HEK293 (cell line): ENCODE measurements around the gene AIM2.

Experiments
- ZNF146 ChIP-seq: fragments of 450-650 bp; formaldehyde crosslinking; IDR thresholded peaks from 2 replicates; pipeline ENCODE4 v1.5.1; 2016; ENCODE audit warnings: missing biosample characterization, missing genetic modification characterization
- ZNF214 ChIP-seq: fragments of 450-650 bp; formaldehyde crosslinking; IDR thresholded peaks from 2 replicates; pipeline ENCODE4 v1.5.1; 2017; ENCODE audit warnings: missing biosample characterization, mild to moderate bottlenecking, missing genetic modification characterization, borderline replicate concordance
- ZNF24 ChIP-seq: fragments of 450-650 bp; formaldehyde crosslinking; IDR thresholded peaks from 2 replicates; pipeline ENCODE4 v1.5.1; 2016; ENCODE audit warnings: missing biosample characterization, missing genetic modification characterization
- ZNF274 ChIP-seq, 2 experiments: fragments of 200-500 bp in 1 of 2; fragments of 450-650 bp in 1 of 2; sonication (Bioruptor generic) in 1 of 2; formaldehyde crosslinking in 1 of 2; IDR thresholded peaks; 2 replicates each; pipeline versions ENCODE4 v1.5.1 to v1.6.1; 2014 to 2016; ENCODE audit warnings: borderline replicate concordance in 1 of 2, inconsistent platforms in 1 of 2, low read length in 1 of 2, missing biosample characterization in 1 of 2, missing genetic modification characterization in 1 of 2
- TF ChIP-seq, protein P1 (sequence below): fragments of 450-650 bp; formaldehyde crosslinking; IDR thresholded peaks from 2 replicates; pipeline ENCODE4 v1.5.1; 2017; ENCODE audit warnings: missing biosample characterization, missing genetic modification characterization

DNA sequence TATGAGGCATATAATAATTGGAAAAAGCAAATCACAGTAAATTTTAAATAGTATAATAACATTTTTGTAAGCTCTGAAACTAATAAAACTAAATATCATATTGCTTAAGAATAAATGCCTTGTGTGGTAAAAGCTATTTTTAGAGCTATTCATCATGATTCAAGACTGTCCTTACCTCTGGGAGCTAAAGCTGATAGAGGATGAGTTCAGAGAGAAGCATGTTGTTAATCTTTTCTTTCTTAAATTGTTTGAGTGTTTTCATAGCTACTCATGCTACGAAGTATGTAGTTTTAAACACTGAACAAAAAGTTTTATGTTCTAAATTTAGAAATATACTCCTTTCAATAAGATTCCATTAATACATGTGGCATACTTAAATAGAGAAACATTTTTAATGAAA, 36.4 kb downstream of the AIM2 start:
- TF ChIP-seq ZNF146 (no peak), ZNF214 (tag by site-specific recombination) (no peak), ZNF24 (tag by site-specific recombination) (no peak), ZNF274 (IDR thresholded peaks at IDR 0.05; ENCODE audit: low read length) (no peak), ZNF274 (tag by site-specific recombination; IDR thresholded peaks at IDR 0.05; ENCODE audit: borderline replicate concordance) (no peak)
- TF ChIP-seq, protein P1, sequence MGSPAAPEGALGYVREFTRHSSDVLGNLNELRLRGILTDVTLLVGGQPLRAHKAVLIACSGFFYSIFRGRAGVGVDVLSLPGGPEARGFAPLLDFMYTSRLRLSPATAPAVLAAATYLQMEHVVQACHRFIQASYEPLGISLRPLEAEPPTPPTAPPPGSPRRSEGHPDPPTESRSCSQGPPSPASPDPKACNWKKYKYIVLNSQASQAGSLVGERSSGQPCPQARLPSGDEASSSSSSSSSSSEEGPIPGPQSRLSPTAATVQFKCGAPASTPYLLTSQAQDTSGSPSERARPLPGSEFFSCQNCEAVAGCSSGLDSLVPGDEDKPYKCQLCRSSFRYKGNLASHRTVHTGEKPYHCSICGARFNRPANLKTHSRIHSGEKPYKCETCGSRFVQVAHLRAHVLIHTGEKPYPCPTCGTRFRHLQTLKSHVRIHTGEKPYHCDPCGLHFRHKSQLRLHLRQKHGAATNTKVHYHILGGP (tag by site-specific recombination): no peak
